HG03196 (cell line): ENCODE results near the gene RYR1.

Experiments
- ATAC-seq: cut with Tn5 transposase; IDR thresholded peaks from one replicate; pipeline ENCODE4 v1.9.1; 2021; ENCODE audit not compliant: unreplicated experiment

RYR1 gene

GRCh38 chr19:38433268-38433733, at the start of gene RYR1:
Gene RYR1, plus strand, starts transcription at chr19:38433691. Its CDS starts 139 bp downstream, at chr19:38433830.
- ATAC-seq: no peak

DNA sequence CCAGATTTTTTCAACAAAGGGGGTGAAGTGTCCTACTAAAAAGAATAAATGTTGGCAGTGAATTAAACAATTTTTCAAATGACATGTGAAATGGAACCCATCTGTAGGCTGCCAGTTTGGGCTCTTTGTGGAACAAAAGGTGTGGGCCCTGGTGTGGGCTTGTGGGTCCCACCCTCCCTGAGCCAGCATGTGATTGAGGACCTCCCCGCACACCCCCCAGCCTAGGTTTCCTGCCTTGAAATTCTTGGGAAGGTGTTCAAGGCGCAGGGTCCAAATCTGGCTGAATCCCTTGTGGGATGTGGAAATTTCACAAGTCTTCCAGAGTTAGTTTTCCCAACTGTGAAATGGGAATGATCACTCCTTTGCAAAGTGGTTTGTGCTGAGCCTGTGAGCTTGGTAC, 49.7 kb upstream of the RYR1 start:
- ATAC-seq: no peak

GRCh38 chr19:38384209-38385027, 49.1 kb upstream of the RYR1 start:
- ATAC-seq: no peak

DNA sequence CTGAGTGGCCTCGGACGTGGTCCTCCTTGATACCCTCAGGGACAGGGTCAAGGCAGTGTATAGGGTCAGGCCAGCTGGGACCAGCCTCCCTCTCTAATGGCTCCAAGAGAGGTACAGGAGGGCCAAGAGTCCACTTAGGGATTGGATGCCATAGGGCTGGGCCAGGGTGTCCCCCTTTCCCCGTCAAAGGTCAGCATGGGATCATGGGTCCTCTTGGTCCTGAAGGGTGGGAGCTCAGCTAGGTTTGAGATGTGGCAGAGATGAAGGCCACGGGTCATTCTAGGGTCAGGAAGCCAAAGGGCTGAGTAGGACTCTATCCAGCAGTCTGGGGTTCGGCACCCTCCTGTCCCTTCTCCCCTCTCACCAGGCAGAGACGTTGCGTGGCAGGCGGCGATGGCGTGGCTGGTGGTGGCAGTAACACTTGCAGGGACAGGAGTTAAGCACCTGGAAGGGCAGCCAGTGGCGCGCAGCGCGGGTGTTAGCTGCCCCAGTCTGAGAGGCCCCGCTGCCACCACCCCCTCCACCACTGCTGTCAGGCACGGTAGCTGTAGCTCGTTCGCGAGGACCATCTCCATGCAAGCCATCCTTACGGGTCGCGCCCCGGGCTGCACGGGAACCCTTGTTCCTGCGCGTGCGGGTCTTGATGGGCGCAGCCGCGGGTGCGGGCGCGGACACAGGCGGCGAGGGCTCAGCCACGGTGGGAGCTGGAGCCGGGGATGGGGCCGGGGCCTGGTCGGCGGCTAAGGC, 48.3 kb upstream of the RYR1 start:
- no peak for ATAC-seq

DNA sequence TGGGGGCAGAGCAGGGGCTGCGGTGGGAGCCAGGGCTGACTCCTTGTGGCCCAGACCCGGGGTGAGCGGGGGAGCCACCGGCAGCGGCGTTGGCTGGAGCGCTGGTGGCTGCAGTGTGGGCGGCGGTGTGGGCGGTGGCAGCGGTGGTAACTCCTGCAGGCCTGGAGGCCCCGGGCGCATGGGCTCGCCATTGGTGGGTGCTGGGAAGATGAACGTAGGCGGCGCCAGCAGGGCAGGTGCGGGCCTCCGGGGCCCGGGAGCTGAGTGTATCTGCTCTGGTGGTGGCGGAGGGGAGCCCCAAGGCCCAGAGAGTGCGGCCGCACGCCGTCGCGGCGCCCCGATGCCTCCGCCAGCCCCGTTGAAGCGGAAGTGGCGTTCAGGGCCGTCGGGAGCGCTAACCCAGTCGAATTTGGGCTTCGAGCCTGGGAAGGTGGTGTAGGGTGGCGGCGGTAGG, 47.7 kb upstream of the RYR1 start:
- no peak for ATAC-seq

DNA sequence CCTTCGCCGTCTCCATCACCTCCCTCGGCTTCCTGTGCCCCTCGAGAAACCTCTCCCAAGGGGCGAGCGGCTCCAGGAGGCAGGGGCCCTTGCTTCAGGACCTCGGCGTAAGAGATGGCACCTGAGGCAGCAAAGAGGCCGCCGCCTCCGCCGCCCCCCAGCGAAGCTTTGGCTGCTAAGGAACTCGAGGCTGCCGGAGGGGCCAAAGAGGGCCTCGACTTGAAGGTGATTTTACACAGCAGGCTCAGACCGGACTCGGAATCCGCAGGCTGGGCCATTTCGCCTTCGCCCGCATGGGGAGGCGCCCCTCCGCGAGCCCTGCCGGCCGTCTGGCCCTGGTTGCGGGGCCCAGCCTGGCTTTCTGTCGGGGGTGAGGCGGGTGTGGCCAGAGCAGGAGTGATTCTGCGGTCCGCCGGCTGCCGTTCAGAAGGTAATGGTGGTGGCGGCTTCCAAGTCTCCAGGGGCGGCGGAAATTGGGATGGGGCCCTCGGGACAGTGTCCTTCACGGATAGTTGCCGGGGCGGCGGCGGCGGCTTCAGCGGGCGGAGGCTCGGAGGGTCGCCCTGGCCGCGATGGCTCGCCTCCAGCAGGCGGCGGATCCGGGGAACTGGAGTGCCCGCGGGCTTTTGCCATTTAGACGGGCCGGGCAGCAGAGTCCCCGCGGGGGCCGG, 47.1 kb upstream of the RYR1 start:
- ATAC-seq: no peak

DNA sequence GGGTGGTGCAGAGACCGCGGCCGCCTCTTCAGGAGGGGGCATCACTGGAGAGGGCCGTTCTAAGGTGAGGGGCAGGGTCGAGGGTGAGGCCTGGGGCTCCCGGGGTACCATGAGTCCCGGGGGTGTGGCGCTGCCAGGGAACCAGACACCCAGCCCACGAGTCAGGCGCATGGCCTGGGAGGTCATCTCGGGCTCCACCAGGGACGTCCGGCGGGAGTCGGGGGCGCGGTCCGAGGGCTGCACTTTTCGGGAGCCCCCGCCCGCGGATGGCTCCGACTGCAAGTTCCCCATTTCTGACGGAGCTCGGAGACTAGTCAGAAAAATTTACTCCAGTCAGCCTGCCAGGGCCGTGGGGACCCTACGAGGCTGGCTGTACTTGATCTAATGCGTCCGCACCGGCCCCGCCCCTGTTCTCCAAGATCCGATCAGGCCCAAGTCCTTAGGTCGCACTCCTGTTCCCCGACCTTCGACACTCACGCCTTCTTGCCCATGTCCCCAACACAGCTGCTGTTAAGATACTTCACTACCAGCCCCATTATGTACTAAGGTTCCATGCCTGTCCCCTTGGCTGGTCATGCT, 46.4 kb upstream of the RYR1 start:
- ATAC-seq: no peak

DNA sequence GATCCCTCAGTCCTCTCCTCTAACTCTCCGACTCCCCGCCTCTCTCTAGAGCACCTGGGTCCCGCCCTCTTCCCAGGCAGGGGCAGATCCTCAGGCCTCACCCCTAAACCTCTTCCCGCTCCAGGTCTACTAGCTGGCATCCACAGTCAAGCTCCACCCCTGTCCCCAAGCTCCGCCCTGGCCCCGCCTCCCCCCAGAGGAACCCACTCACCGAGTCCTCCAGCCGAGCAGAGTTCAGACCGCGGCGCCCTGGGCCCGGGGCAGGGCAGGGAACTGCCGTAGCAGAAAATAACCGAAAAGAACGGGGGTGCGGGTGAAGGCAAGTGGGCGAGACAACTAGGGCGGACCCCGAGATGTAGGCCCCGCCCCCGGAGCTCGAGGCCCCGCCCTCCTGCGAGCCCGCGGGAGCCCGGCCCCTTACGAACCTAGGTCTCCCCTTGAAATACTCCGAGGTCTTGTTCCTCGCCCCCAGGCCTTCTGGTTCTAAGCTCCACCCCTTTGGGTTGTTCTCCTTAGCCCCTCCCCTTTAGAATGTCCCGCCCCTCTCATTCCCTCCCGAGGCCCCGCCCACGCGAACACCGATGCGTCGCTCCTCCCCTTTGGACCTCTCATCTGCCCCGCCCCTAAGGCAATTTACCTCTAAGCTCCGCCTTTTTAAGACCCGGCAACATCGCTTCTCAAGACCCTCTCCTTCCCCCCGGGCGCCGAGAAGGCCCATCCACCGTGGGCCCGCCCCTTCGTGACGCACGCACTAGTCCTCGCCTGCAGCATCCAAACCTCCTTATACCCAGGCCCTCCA, 45.7 kb upstream of the RYR1 start, which contains the start of gene GGN:
Gene GGN (minus strand): TSS at position 485 of the 799 bp plus-strand sequence. CDS start 773 bp downstream, outside the sequence.
- no peak for ATAC-seq

GRCh38 chr19:38388349-38389100, 45.0 kb upstream of the RYR1 start, which contains the start of gene SPRED3:
Gene SPRED3, plus strand, starts transcription at chr19:38388697. Its CDS starts 1,606 bp downstream, at chr19:38390303.
- ATAC-seq: no peak

- no peak for ATAC-seq
Measured at GRCh38 chr19:38389101-38389925, 44.2 kb upstream of the RYR1 start.

DNA sequence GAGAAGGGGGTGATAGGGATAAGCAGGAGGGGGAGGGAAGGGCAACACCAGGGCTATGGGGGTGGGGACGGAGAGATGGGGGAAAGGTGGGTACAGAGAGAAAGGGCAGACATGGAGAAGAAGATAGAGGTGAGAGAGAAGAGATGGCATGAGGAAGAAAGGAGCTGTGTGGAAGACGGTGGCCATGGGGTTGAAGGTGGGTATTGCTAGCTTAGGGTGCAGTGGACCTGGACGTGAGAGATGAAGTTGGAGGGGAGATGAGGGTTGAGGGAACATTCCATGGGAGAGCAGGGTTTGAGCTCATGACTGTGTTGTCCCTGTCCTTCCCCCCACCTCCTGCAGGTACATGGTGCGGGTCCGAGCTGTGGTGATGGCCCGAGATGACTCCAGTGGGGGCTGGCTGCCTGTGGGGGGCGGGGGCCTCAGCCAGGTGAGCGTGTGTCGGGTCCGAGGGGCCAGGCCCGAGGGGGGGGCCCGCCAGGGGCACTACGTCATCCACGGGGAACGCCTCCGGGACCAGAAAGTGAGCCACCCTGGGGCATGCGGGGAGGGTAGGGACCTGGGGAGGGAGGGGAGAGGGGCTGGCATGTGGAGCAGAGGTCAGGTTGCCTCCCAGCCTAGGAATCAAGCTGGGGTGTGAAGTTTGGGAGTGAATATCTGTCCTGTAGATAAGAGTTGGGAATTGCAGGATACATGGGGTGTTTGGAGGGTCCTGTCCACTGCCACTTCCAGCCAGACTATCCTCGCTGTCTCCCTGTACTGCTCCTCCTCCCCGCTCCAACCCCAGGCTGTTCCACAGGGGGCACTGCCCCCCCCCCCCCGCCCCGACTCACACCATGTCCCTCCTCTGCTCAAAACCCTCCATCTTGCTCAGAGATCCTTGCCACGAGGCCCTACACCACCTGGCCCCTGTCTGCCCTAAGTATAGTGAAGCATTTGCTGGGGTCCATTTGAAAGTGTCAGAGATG, 43.2 kb upstream of the RYR1 start:
- ATAC-seq: no peak

DNA sequence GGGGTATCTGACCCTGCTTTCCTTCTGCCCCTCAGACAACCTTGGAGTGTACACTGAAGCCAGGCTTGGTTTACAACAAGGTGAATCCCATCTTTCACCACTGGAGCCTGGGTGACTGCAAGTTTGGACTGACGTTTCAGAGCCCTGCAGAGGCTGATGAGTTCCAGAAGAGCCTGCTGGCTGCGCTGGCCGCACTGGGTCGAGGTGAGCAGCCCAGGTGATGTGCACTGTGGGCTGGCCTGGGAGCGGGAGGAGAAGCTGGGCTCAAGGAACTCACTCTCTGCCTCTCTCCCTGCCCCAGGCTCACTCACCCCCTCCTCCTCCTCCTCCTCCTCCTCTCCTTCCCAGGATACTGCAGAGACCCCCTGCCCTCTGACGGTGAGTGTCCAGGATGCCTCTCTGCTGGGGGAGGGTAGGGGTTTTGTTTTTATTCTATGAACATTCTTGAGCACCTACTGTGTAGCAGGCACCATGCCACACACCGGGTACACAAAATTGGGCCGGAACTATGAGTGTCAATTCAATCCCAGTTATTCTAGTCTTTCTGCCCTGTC, 41.5 kb upstream of the RYR1 start:
- no peak for ATAC-seq

- ATAC-seq: no peak
Measured at GRCh38 chr19:38392707-38393308, 40.7 kb upstream of the RYR1 start.

GRCh38 chr19:38394488-38394887, 39.0 kb upstream of the RYR1 start:
- ATAC-seq: no peak

GRCh38 chr19:38395381-38396114, 37.9 kb upstream of the RYR1 start:
- ATAC-seq: no peak

GRCh38 chr19:38399081-38399480, 34.4 kb upstream of the RYR1 start:
- no peak for ATAC-seq
